Fibroblast of gingiva (primary cell): ENCODE results near the gene LST1.

ENCODE experiments used
- DNase-seq: peaks from one replicate; pipeline ENCODE4 v3.0.0-alpha.2; 2011; ENCODE audit warnings: low read depth

The LST1 gene

GRCh38 chr6:31620586-31621319, 34.7 kb downstream of the LST1 start, which contains the start of gene PRRC2A:
Gene PRRC2A, plus strand, starts transcription at chr6:31620715. Its CDS starts 2,075 bp downstream, at chr6:31622790.
- no peak for DNase-seq

- DNase-seq, result no peak
These were observed 35.4 kb downstream of the LST1 start for GRCh38 chr6:31621320-31621939.

GRCh38 chr6:31621991-31622390, 35.9 kb downstream of the LST1 start:
- DNase-seq, result no peak

GRCh38 chr6:31622684-31623091, 36.6 kb downstream of the LST1 start:
- DNase-seq, result no peak

GRCh38 chr6:31624070-31624469, 38.0 kb downstream of the LST1 start:
- DNase-seq, result no peak

GRCh38 chr6:31626952-31627351, 40.9 kb downstream of the LST1 start:
- DNase-seq, result no peak

GRCh38 chr6:31627690-31628287, 41.7 kb downstream of the LST1 start:
- DNase-seq, result no peak

- DNase-seq, result no peak
These were observed 42.9 kb downstream of the LST1 start for GRCh38 chr6:31629014-31629413.

GRCh38 chr6:31630177-31630934, 44.3 kb downstream of the LST1 start:
- DNase-seq, result no peak

GRCh38 chr6:31631209-31631608, 45.1 kb downstream of the LST1 start:
- DNase-seq, result no peak

GRCh38 chr6:31631681-31632278, 45.7 kb downstream of the LST1 start:
- no peak for DNase-seq

- DNase-seq, result no peak
These were observed 46.3 kb downstream of the LST1 start for GRCh38 chr6:31632279-31632946.

- no peak for DNase-seq
These were observed 47.4 kb downstream of the LST1 start for GRCh38 chr6:31633447-31633846.

GRCh38 chr6:31634131-31634530, 48.1 kb downstream of the LST1 start:
- DNase-seq, result peak; percentile 29

- no peak for DNase-seq
These were observed 49.0 kb downstream of the LST1 start for GRCh38 chr6:31634969-31635575.

- DNase-seq, result no peak
These were observed 50.9 kb downstream of the LST1 start for GRCh38 chr6:31636698-31637596.
